Fibroblast of peridontal ligament (primary cell): Measurements from ENCODE around the gene XRCC4.

Experiments
- DNase-seq: peaks from one replicate; pipeline ENCODE4 v3.0.0-alpha.2; 2010; ENCODE audit errors: extremely low read depth

XRCC4 gene

GRCh38 chr5:83387041-83387440 is 309.7 kb downstream of the XRCC4 start:
- no peak for DNase-seq

- peak; percentile 81 for DNase-seq
These were observed 311.3 kb downstream of the XRCC4 start for GRCh38 chr5:83388608-83389007.

- no peak for DNase-seq
These were observed 315.6 kb downstream of the XRCC4 start for GRCh38 chr5:83392766-83393503.

- DNase-seq = no peak
These were observed 316.1 kb downstream of the XRCC4 start for GRCh38 chr5:83393504-83393866.

DNA sequence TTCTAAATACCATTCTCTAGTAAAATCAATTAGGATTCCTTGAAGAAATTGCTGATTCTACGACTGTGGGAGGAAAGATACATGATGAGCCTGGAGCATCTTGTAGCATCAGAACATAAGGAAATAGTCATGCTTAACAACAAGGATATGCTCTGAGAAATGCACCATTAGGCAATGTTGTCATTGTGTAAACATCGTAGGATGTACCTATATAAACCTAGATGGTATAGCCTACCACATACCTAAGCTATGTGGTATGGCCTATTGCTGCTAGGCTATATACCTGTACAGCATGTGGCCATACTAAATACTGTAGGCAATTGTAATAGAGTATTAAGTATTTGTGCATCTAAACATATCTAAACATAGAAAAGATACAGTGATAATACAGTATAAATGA is 316.8 kb downstream of the XRCC4 start:
- no peak for DNase-seq

DNA sequence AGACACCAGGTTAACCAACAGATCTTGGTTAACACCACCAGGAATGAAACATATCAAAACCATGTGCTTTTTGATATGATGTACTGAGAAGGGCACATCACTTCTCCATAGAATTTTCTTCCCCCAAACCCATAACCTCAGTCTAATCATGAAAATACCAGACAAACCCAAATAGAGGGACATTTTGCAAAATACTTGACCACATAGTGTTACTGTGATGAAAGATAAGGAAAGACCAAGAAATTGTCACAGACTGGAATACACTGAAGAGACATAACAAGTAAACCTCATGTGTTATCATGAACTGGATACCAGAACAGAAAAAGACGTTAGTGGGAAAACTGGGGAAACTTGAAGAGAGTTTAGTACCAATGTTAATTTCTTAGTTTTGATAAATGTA is 319.3 kb downstream of the XRCC4 start:
- DNase-seq = no peak

DNA sequence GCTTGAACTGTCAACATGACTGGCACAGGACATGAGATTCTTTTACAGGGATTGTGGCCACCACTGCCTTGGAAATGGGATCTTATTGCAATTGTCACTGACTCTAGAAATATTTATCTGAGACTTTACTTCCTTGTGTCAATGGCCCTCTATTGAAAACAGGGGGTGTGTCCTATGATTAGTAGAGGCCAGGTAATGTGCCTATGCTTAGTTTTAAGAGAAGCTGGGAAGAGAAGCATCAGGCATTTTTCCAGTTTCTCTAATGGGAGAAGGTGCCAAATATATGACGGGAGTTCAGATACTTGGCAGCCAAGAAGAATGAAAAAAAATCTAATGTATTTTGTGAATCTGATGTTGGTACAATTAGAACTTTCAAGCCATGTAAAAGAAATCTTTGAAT is 320.3 kb downstream of the XRCC4 start:
- DNase-seq = no peak

DNA sequence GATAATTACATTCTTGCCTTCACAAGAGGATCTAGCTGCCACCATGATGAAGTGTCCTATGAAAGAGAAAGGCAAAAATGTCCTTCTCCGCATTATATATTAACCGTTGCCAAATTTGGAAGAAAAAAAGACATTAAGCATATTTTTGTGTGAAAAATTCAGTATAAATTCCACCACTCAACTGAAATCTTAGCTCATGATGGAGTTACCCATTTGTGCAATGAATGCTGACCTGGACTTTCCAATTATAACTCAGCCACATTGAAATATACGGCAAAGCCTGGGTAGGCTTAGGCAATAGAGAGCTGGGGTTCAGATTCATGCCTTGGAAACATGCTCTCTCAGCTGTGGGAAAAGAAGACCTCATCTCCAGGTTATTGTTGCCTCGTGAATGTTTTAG is 322.9 kb downstream of the XRCC4 start:
- no peak for DNase-seq

DNA sequence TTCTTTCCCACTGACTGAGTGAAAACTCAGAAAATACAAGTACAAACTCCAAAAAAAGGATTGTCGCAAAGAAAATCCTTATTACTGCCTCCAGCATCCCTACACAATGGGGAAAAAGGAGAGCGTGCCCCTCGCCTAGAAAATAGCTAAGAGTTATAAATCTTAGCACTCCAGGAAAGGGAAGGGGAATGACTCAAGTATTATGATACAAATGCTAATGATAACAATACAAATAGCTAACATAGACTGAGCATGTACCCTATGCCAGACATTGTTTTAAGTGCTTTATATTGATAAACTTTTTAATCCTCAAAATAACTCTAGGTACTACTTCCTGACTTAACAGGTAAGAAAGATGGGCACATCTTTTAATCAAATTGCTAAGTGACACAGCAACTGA is 323.4 kb downstream of the XRCC4 start:
- DNase-seq = no peak

DNA sequence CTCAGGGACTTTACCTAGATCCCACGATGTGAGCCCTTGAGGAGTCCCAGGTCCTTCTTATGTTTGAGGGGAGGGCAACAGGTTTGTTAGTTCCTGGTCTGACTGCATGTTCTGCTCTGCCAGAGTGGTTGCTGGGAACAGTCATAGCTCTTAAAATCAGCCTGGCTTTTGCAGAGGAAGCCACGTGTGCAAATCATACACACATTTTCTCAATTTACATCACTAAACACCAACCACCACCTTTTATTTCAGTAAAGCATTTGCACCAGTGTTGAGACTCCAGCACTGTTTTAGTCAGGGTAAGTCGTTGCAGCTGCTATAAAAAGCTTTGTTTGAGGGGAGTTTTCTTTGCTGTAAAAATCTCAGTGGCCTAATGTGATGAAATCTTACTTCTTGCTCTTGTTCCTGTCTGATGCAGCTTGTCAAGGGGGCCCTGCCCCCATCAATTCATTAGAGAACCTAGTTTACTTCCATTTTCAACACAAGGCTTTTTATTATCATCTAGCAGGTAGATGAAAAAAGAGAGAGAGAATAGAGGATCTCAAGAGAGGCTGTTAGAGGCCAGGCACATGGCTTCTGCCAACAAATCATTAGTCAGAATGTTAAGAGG is 323.9 kb downstream of the XRCC4 start:
- no peak for DNase-seq

GRCh38 chr5:83401775-83402174 is 324.4 kb downstream of the XRCC4 start:
- DNase-seq = no peak
